Stimulated activated CD8-positive, alpha-beta memory T cell treated with anti-CD3 and anti-CD28 coated beads, Interleukin-7, amount 100 ng/mL, for 4 hours (primary cell): Measurements from ENCODE around the gene WDR5.

Source experiments
- DNase-seq, 2 donors: peaks; one replicate each; pipeline ENCODE4 v3.0.0-alpha.2; 2020; ENCODE audit warnings: low read depth in 2 of 2

The WDR5 gene

DNA sequence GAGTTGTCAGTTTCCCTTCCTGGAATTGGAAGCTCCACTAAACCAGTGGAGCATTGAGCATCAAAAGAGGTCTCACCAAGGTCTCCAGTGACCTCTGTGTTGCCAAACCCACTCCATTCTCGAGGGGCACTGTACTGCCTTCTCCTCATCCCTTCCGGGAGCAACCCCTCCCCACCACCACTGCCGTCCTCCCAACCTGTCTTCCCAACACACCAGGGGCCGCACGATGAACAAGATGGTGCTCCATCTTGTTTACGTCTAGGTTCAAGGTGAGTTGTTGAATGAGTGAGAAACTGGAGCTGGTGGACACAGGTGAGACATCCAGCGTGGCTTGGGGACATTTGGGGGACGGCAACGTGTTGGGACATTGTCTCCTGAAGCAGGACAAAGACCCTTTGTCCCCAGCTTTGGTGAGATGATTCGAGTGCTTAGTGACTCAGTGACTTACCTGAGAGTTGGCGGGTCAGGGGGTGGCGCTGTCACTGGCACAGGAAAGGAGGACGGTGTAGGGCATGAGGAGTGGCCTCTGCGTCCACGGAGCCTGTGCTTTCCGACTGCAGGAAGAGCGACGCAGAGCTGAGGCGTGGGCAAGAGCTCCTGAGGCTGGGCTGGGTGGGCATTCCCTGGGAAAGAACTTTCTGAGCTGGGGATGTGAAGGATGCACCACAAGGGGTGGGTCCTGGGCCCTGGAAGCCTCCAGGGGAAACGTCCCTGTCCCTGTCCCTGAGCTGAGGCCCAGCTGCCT, 73.3 kb downstream of the WDR5 start:
- DNase-seq: no peak
